ENCODE results near the gene ZNG1A. TPM values are rescaled to one million over a fixed set of nuclear protein-coding genes. Genes with fewer than 3 reads are reported as not detected.
"Not testable (repeated sequence)": the region's sequence is repeated elsewhere in the genome, so short reads cannot be mapped to it uniquely, and the experiment has no call there.

The ZNG1A gene
- total RNA-seq, 2 donors from 2014 or later = 37.5 to 49.4 TPM

DNA sequence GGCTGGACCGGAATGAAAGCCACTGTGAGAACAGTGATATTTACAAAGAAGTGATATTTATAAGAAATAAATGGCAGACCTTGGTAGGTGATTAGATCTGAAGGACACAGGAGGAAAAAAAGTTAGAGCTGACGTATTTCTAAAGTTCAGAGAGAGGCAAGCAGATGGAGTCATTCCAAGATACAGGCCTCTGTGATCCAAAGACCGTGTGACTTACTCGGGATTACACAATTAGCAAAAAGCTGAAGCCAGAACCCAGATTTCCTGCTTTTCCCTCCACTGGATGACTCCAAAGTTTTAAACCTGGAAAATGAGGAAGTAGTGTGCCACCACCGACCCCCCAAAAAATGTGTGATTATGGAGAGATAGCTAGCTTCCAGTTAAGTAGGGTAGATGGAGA is 32.7 kb upstream of the ZNG1A start:
- DNase-seq (ENCODE audit: low spot score) = no peak
- 40% methylated on average over 5 of the region's 5 CpGs for WGBS
- no peak overlapping the region for H3K27ac ChIP-seq

DNA sequence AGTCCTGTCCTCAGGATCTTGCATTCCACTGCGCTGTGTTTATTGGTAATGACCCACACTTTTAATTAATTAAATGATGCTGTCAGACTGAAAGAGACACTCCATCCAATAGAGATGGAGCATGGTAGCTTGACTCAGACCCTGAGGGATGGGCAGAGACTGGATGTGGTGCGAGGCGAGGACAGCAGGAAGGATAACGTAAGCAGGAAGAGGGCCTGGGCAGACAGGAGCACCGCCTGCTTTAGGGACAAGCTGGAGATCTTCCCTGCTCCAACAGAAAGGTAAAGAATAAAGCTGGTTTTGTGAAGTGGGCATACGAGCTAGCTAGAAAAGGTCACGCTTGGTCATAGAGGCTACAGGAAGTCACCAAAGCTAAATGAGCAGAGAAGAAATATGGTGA is 32.2 kb upstream of the ZNG1A start:
- no peaks in the 10 kb centered on the region for H3K9me3 ChIP-seq
- no peak for DNase-seq (ENCODE audit: low spot score)
- no peak overlapping the region for H3K4me3 ChIP-seq
- no peaks in the 10 kb centered on the region for H3K27me3 ChIP-seq (replicated peaks; ENCODE audit: insufficient read depth)
- H3K27ac ChIP-seq = no peak overlapping the region
- WGBS = 81% methylated on average over 7 of the region's 7 CpGs
- H3K36me3 ChIP-seq = no peaks in the 10 kb centered on the region
- H3K4me1 ChIP-seq (replicated peaks) = no peaks in the 10 kb centered on the region
- intact Hi-C loops (cut with DNase I) = no loop called here
- TF ChIP-seq, protein P1, sequence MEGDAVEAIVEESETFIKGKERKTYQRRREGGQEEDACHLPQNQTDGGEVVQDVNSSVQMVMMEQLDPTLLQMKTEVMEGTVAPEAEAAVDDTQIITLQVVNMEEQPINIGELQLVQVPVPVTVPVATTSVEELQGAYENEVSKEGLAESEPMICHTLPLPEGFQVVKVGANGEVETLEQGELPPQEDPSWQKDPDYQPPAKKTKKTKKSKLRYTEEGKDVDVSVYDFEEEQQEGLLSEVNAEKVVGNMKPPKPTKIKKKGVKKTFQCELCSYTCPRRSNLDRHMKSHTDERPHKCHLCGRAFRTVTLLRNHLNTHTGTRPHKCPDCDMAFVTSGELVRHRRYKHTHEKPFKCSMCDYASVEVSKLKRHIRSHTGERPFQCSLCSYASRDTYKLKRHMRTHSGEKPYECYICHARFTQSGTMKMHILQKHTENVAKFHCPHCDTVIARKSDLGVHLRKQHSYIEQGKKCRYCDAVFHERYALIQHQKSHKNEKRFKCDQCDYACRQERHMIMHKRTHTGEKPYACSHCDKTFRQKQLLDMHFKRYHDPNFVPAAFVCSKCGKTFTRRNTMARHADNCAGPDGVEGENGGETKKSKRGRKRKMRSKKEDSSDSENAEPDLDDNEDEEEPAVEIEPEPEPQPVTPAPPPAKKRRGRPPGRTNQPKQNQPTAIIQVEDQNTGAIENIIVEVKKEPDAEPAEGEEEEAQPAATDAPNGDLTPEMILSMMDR (IDR thresholded peaks at IDR 0.05) = no peak
- TF ChIP-seq POLR2AphosphoS5 (IDR thresholded peaks at IDR 0.05) (no peak), POLR2A (IDR thresholded peaks at IDR 0.05) (no peak)

More for the DNA sequence above, 32.7 kb upstream of the ZNG1A start:
- H3K9me3 ChIP-seq = no peaks in the 10 kb centered on the region
- H3K36me3 ChIP-seq = no peaks in the 10 kb centered on the region
- no peak overlapping the region for H3K4me3 ChIP-seq
- TF ChIP-seq, protein P1 (IDR thresholded peaks at IDR 0.05) = no peak
- TF ChIP-seq POLR2A (IDR thresholded peaks at IDR 0.05) (no peak), POLR2AphosphoS5 (IDR thresholded peaks at IDR 0.05) (peak; percentile 5)
- intact Hi-C loops (cut with DNase I) = no loop called here
- H3K27me3 ChIP-seq (replicated peaks; ENCODE audit: insufficient read depth) = no peaks in the 10 kb centered on the region
- H3K4me1 ChIP-seq (replicated peaks) = no peaks in the 10 kb centered on the region

DNA sequence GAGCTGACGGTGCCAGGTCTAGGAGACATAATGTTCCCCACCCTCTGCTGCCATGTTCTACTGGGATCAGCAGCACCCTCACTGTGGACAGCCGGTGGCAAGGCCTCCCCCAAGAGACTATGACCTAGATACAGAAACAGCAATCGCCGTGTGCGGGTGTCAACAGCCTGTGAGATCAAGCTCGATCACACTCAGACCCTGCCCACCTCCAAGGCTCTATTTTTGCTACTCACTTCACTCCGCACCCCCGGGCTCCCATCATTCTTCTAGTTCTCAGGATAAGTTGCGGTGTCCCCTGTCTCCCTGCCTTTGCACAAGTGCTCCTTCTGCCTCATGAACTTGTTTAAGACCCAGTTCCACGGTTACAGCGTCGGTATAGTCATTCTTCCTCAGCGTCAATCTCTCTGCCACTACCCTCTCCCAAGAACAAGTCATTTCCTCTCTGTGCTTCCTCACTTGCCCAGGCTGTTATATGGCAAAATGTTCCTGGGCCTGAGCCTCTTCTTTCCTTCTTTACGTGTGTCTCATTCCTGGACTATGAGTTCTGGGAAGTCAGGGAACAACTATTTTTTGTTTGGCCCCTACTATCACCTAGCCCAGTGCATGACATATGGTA is 30.4 kb upstream of the ZNG1A start:
- Histone ChIP-seq H3K4me3 (no peak overlapping the region), H3K9me3 (no peaks in the 10 kb centered on the region), H3K36me3 (no peaks in the 10 kb centered on the region), H3K27ac (no peak overlapping the region), H3K27me3 (replicated peaks; ENCODE audit: insufficient read depth) (no peaks in the 10 kb centered on the region), H3K4me1 (replicated peaks) (no peaks in the 10 kb centered on the region)
- TF ChIP-seq POLR2AphosphoS5 (IDR thresholded peaks at IDR 0.05) (no peak), POLR2A (IDR thresholded peaks at IDR 0.05) (no peak)
- TF ChIP-seq, protein P1 (IDR thresholded peaks at IDR 0.05) = no peak
- intact Hi-C loops (cut with DNase I) = no loop called here
- DNase-seq (ENCODE audit: low spot score) = no peak
- 82% methylated on average over 14 of the region's 14 CpGs for WGBS

DNA sequence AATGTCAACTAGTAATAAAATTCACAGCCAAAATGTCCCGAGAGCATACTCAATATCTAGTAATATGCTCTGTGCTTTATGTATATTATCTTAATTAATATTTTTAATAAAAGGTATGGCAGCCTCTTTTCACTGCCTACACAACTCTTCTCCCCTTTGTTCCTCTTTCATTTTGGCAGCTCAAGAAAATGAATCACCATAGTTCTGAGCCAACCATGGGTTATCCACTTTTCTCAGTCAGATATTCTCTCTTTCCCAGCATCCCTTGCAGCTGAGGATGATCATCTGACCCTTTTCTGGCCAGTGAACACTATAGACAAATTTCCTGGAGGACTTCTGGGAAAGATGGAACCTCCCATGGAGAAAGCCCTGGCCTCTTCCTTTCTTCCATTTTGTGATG is 27.6 kb upstream of the ZNG1A start:
- no peak overlapping the region for H3K27ac ChIP-seq
- H3K4me3 ChIP-seq = no peak overlapping the region
- H3K36me3 ChIP-seq = no peaks in the 10 kb centered on the region
- intact Hi-C loops (cut with DNase I) = no loop called here
- H3K4me1 ChIP-seq (replicated peaks) = no peaks in the 10 kb centered on the region
- no peak for DNase-seq (ENCODE audit: low spot score)
- WGBS = 43% methylated on average over 1 of the region's 1 CpG
- TF ChIP-seq, protein P1 (IDR thresholded peaks at IDR 0.05) = no peak
- TF ChIP-seq POLR2A (IDR thresholded peaks at IDR 0.05) (no peak), POLR2AphosphoS5 (IDR thresholded peaks at IDR 0.05) (no peak)
- no peaks in the 10 kb centered on the region for H3K27me3 ChIP-seq (replicated peaks; ENCODE audit: insufficient read depth)
- H3K9me3 ChIP-seq = no peaks in the 10 kb centered on the region

DNA sequence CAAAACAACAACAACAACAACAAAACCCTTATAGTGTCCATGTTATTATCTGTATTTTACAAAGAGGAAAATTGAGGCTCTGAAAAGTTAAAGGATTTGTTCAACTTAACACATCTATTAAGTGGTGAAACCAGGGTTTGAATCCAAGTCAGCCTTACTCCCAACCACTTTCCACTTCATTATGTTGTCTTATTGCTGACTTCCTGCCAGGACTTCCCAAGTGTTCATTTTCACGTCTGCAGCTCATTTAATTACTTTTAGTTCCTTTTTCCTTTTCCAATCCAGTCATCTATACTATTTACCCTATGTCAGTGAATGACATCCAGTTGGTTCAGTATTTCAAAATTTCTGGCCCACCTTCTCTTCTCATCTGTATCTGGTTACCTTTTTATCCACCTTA is 20.7 kb upstream of the ZNG1A start:
- DNase-seq (ENCODE audit: low spot score); H3K27me3 ChIP-seq (replicated peaks; ENCODE audit: insufficient read depth); H3K4me1 ChIP-seq (replicated peaks); H3K27ac ChIP-seq; H3K36me3 ChIP-seq; H3K9me3 ChIP-seq; intact Hi-C loops (cut with DNase I); H3K4me3 ChIP-seq: not testable (repeated sequence)
- WGBS = 25% methylated on average over 1 of the region's 1 CpG

DNA sequence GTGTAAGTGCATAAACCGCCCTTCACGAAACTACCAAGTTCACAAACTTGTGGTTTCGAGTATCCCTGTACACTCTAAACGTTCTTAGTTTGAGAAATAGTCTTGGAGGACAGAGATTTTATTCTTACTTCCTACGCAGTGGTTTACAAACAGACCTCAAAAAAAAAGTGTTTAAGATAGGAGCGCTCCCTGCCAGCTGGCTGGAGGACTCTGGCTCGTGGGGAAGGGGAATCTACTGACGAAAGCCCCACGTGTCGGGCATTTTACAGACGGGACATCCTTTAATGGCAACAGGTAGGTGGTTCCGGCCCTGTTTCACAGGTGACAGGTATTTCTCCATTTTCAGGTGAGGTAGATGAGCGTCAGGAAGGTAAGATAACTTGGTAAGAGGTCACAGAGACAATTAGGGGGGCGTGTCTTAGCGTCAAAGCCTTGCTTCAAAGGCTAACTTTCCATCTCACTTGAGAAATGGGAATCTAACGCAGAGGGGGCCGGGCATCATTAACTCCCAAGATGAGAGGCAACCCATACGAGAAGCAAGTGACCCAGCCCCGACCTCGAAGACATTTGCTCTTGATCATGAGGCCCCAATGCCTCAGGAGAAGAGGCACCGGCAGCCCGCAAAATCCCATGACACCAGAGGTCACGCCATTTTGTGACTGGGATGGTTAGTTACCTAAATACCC is 573 bp downstream of the ZNG1A start:
- intact Hi-C loops (cut with DNase I); H3K4me1 ChIP-seq (replicated peaks); H3K36me3 ChIP-seq; DNase-seq (ENCODE audit: low spot score); H3K27me3 ChIP-seq (replicated peaks; ENCODE audit: insufficient read depth); H3K9me3 ChIP-seq: not testable (repeated sequence)
- Histone ChIP-seq H3K27ac (peak overlapping the region in 1 of 2 donors; percentile 55), H3K4me3 (peak overlapping the region; percentile 19 to 20)
- WGBS = 7% methylated on average over 15 of the region's 23 CpGs

DNA sequence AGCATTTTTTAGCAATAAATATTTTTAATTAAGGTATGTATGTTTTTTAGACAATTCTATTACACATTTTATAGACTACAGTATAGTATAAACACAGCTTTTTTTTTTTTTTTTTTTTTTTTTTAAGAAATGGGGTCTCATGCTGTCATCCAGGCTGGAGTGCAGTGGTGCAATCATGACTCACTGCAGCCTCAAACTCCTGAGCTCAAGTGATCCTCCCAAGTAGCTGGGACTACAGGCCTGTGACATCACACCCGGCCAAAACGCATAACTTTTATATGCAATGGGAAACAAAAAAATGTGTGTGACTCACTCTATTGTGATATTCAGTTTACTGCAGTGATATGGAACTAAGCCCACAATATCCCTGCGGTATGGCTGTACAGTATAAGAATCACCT is 9.1 kb downstream of the ZNG1A start:
- intact Hi-C loops (cut with DNase I); H3K27me3 ChIP-seq (replicated peaks; ENCODE audit: insufficient read depth); DNase-seq (ENCODE audit: low spot score); H3K36me3 ChIP-seq; H3K9me3 ChIP-seq; H3K4me1 ChIP-seq (replicated peaks); H3K4me3 ChIP-seq; H3K27ac ChIP-seq: not testable (repeated sequence)
- WGBS = no CpG with 5 or more reads among the region's 3 CpGs

DNA sequence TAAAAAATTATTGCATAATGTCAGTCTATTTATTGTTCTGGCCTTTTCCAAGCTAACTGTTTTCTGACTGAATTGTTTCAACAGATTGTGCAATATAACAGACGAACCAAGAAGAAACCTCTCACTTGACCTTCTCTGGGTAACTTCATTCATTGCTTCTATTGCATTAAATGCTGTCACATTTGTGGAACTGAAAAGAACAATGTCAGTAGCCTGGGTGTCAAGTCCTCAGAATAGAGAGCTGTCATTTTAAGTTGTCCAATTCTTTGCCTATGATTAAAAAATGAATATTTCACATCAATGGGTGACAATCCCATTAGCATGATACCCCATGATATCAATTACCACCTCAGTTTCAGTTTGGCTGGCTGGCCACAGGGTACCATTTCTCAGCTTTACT is 19.0 kb downstream of the ZNG1A start:
- intact Hi-C loops (cut with DNase I); H3K4me1 ChIP-seq (replicated peaks); H3K27me3 ChIP-seq (replicated peaks; ENCODE audit: insufficient read depth); H3K4me3 ChIP-seq; H3K9me3 ChIP-seq; H3K36me3 ChIP-seq; DNase-seq (ENCODE audit: low spot score); H3K27ac ChIP-seq: not testable (repeated sequence)
- WGBS = 50% methylated on average over 1 of the region's 1 CpG
